HG03442 (cell line): ENCODE measurements around the gene CHAC1.
A peak's percentile ranks its signal among the peaks of the same experiment; 100 is the strongest.

Experiments used
- ATAC-seq: cut with Tn5 transposase; IDR thresholded peaks from one replicate; pipeline ENCODE4 v1.9.1; 2021; ENCODE audit warnings: mild to moderate bottlenecking, moderate library complexity; ENCODE audit not compliant: unreplicated experiment

The CHAC1 gene

GRCh38 chr15:40952901-40953712 is at the start of gene CHAC1:
TSS of gene CHAC1 (plus strand) at chr15:40953471. CDS start at chr15:40953584, 113 bp downstream.
- peak; percentile 91 for ATAC-seq

- ATAC-seq = no peak
Observed at GRCh38 chr15:40904552-40905201, 48.6 kb upstream of the CHAC1 start.

DNA sequence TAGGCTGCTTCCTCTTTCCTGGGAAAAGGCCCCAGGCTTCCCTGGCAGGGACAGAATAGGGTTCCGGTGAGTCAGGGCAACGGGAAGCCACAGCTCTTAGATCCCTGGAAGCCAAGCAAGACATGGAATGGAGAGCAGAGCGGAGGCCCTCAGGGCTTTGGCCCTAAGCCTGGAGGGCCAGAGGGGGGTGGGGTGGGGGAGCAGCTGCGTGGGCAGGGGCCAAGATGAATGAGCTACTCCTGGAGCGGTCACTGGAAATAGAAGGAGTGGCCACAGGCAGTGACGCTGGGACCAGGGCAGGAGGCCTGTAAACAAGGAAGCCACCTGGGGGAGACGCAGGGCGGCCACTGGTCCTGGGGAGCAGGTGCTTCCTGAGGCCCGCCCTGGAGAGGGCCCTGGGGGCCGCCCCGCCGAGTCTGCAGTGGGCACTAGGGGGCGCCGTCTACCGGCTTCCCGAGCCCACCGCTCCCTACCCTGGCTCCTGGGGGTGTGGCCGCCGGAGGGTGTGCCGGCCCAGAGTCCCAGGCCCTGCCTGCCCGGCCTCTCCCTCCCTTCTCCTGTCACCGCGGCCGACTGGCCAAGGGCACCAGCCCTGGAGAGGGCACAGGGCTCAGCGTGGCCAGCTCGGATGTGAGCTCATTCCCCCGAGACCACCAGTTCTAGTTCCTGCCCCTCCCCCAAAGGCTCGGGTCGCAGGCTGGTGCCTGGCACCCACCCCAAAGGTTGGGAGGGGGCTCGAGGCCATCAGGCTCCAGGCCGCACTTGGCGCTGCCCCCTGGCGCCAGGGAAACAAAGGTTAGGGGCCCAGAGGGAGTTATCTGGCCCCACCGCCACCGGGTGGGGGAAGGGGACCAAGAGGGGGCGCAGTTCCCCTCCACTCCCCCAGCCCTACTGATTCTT is 46.9 kb upstream of the CHAC1 start:
- peak; percentile 62 for ATAC-seq

- no peak for ATAC-seq
Observed at GRCh38 chr15:40906991-40907802, 46.1 kb upstream of the CHAC1 start.

GRCh38 chr15:40908095-40908494 is 45.2 kb upstream of the CHAC1 start:
- ATAC-seq = no peak

- no peak for ATAC-seq
Observed at GRCh38 chr15:40909662-40910630, 43.3 kb upstream of the CHAC1 start.

GRCh38 chr15:40911141-40911540 is 42.1 kb upstream of the CHAC1 start:
- ATAC-seq = no peak

DNA sequence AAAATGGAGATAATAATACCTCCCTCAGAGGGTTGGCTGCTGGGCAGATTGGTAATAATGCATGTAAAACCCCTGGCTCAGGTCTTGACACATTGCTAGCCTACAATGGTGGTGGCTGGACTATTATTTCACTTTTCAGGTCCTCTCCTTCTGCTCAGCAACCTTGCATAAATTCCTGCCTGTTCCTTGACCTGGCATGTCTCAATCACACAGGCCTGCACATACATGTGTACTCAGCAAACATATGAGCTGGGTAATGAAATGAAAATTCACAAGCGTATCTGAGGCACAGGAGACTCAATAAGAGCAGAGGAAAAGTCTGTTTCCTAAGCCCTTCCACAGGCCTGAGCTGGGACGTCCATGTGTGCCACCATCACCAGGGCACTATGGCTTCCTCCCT is 41.6 kb upstream of the CHAC1 start:
- no peak for ATAC-seq

DNA sequence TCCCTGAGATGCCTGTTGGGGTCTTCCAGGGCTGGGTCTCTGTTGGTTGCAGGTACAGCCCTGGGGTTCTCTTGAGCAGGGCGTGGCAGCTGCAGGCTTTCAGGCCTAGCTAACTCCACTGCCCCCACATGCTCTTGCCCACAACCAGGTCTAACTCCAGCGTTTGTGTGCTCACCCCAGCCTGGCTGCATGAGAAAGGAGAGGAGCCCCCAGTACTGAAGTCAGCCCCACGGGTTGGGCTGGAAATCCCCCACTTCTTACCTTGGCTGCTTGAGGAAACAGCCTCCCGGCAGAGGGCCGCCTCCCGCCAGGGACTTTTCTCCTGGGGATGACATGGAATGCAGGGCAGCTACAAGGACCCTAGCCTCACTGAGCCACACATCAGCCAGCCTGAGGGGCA is 40.8 kb upstream of the CHAC1 start:
- ATAC-seq = no peak

DNA sequence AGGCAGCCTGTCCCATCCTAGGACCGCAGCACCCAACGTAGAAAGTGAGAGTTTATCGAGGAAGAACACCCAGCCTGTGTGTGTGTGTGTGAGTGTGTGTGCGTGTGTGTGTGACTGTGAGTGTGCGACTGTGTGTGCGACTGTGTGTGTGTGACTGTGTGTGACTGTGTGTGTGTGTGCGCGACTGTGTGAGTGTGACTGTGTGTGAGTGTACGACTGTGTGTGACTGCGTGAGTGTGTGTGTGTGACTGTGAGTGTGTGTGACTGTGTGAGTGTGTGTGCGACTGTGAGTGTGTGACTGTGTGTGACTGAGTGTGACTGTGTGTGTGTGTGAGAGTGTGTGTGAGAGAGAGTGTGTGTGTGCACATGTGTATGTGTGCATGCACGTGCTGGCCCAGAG is 39.3 kb upstream of the CHAC1 start:
- no peak for ATAC-seq

GRCh38 chr15:40914486-40914885 is 38.8 kb upstream of the CHAC1 start:
- ATAC-seq = no peak

DNA sequence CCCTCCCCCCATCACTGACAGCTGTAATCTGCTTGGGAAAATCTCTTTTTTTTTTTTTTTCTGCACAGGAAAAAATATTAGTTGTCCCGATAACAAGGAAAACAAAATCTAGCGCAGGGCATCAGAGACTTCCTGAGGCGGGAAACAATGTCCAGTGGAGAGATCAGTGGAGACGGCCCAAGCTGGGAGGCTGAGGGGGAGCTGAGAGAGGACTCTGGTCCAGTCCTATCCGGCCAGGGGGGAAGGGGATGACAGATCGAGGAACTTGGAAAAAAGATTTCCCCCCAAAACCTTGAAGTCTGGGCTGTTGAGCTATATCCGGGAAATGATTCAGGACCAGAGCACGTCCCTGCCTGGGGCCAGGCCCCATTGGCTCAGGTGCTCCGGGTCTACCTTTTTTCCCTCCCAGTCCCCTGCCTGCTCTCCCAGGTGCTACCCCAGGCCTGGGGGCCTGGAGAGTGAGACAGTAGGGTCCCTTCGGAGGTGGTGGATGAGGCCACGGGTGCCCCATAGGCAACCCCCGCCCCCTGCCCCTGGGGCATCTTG is 38.1 kb upstream of the CHAC1 start:
- no peak for ATAC-seq

GRCh38 chr15:40915679-40916078 is 37.6 kb upstream of the CHAC1 start:
- ATAC-seq = no peak

DNA sequence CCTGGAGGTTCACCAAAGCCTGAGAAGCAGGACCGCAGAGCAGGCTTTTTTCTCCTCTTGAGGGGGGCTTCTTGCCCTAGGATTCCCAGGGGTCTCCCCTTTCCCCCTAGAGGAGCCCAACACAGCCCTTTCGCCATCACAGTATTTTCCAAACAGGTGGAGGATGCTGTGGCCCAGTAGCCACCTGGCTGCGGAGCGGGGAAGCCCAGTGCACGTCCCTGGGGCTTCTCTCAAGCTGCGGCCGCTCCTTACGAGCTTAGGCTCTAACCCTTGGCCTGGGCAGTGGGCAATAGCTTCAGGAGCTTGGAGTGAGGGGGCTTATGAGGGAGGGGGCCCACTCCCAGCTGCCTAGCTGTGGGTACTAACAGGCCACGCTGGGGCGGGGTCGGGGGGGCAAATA is 35.7 kb upstream of the CHAC1 start:
- no peak for ATAC-seq

DNA sequence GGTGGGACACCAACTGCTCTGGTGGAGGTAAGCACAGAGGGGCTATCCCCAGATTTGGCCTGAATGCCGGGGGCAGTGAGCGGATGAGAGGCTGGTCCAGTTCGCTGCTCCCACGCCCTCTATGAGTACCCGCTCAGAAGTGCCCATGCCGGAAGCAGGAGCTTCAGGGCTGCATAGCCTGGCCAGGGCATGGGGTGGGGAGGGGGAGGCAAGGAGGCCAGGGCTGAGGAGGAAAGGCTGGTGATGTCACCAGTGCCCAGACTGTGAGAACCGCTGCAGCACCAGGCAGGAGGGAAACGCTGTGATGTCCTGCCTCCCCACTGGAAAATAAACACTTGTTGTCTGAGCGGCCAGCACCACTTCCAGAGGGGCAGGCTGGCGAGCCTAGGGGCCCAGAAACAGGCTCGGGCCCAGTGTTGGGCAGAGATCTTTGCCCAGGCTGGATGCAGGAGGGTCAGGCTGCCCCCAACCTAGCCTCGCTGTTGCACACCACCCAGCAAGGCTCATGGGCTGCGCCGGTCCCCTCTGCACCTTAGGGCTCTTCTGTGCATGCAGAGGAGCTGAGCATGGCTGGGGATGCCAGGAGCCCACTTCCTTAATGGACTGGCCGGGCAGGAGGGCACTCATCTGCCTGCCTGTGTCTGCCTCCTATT is 35.0 kb upstream of the CHAC1 start:
- ATAC-seq = no peak

DNA sequence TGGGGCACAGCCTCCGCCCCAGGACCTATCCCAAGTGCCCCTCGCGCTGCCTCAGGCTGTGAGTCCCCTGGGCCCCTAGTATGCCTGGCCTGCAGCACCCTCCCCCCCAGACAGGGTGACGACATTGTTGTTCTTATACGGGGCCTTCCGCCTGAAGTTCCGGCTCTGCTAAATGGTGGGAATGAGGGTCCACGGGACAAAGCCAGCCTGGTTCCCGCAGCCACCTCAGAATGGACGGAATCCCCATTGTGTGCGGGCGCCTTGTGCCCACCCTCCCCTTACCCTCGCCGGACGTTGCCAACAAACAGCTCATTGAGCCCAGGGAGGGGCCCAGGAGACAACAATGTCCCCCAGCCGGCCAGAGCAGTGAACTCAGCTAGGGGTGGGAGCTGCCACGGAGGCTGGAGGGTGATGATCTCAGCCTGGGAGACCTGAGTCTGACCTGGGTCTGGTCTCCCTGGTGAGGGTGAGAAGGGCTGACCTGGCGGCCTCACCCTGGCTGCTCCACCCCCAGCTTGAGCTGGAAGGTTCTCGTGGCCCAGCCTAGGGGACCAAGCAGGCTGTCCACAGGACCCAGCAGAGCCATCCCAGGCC is 34.4 kb upstream of the CHAC1 start:
- no peak for ATAC-seq

- ATAC-seq = no peak
Observed at GRCh38 chr15:40921949-40922607, 31.2 kb upstream of the CHAC1 start.

DNA sequence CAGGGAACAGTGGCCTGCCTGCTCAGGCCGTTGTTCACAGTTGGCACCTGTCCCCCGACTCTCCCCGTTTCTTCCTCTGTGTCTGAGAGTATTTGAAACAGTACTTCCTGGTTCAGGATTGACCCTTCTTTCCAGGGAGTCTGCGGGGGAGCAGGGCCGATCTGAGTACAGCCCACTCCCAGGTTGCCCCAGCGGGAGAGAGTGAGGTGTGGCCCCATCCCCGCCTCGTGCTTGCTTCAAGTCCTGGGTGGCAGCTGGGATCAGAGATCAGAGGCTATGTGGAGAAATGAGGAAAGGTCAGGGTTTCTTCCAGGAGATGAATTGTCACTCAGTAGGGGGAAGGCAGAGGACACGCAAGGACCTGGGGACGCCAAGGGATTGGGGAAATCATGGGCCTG is 30.7 kb upstream of the CHAC1 start:
- ATAC-seq = no peak
